Effector CD4-positive, alpha-beta T cell (primary cell): ENCODE results near the gene MS4A2.
"Not testable (repeated sequence)": the region's sequence is repeated elsewhere in the genome, so short reads cannot be mapped to it uniquely, and the experiment has no call there.

Experiments used
- DNase-seq: peaks from one replicate; pipeline ENCODE4 v3.0.0-alpha.2; 2020

MS4A2 gene

GRCh38 chr11:60104471-60105115 lies 16.1 kb downstream of the MS4A2 start:
- DNase-seq = not testable (repeated sequence)

DNA sequence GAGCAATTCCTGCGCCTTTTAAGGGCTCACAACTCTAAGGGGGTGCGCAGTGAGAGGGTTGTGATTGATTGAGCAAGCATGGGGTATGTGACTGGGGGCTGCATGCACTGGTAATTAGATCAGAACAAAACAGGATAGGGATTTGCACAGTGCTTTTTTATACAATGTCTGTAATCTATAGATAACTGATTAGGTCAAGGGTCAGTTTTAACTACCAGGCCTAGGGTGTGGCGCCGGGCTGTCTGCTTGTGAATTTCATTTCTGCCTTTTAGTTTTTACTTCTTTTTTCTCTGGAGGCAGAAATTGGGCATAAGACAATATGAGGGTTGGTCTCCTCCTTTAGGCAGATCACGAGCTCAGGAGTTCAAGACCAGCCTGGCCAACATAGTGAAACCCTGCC lies 20.2 kb downstream of the MS4A2 start:
- not testable (repeated sequence) for DNase-seq

GRCh38 chr11:60111793-60112192 lies 23.3 kb downstream of the MS4A2 start:
- no peak for DNase-seq

DNA sequence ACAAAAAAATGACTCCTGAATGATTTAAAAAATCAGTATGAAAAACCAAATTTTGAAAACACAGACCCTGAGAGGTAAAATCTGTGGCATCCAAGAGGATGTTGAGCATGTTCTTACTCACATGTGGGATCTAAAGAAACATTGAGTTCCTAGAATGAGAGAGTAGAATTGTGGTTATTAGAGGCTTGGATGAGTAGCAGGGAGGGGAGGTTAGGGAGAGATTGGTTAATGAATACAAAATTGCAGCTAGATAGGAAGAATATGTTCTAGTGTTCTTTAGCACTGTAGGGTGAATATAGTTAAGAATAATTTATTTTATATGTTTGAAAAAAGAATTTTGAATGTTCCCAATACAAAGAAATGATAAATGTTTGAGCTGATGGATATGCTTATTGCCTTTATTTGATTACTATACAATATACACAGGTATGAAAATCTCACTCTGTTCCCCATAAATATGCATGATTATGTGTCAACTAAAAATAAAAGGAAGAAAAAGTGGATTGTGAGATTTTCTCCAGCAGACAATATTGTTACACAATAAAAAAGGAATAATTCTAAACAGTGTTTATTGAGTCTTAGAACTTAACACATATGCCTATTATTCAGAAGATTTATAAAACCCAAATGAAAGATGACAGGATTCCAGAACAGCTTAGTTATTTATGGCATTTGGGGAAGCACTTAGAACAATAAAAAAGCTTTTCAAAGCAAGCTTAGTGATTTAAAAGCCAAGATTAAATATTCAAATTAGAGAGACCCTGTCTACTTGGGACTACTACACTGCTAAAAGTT lies 28.7 kb downstream of the MS4A2 start:
- no peak for DNase-seq

- no peak for DNase-seq
Measured at GRCh38 chr11:60118338-60118737, 29.9 kb downstream of the MS4A2 start.

- no peak for DNase-seq
Measured at GRCh38 chr11:60119710-60120109, 31.2 kb downstream of the MS4A2 start.

GRCh38 chr11:60121264-60121663 lies 32.8 kb downstream of the MS4A2 start:
- DNase-seq = no peak

DNA sequence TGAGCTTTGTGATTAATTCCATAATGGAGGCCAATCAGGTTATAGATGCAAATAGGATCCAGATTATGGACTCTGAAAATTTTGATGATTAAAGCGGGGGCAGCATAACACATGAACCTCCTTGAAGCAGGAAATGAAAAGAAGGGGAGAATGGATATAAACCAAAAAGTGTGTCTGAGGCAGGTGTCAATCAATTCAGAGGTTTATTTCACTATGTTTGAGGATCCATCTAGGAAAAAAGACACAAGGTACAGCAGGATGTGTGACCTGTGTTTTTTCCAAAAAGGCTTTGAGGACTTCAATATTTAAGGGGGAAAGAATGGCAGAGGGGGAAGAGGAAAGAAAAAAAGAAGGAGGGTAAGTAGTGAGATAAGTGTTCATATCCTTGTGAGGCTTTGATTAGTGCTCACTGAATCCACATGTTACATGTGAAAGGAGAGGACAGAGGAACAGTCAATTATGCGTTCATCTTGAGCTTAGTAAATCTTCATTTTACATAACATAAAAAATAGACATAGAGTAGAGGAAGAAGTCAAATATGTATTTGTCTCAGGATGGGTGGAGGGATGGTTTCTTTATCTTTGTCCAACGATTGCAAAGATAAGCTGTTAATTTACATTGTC lies 34.1 kb downstream of the MS4A2 start:
- no peak for DNase-seq

- DNase-seq = no peak
Measured at GRCh38 chr11:60124802-60125432, 36.5 kb downstream of the MS4A2 start.

DNA sequence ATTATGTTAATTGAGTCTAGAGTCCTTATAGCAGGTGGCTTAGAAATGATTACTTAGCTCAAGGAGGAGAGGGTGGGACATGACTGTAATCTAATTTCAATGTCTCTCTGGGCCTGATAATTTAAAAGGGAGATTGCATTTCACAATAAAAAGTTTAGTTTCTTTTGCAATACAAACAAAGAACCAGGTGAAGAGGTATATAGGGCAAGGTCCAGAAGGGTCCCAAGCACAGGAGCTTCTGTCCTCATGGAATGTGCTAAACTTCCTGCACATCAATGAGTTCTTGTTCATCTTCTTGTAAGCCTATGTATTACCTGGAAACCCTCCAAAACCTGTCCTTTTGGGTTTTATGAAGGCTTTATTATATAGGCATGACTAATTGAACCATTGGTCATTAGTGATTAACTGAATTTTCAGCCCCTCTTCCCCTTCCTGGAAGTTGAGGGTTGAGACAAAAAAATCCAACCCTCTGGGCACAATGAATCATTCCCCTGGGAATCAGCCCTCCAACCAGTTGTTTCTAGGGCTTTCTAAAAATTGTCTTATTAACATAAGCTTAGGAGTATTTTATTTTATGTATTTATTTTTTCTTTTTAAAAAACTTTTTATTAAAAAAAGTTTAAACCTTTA lies 37.6 kb downstream of the MS4A2 start:
- DNase-seq = no peak

DNA sequence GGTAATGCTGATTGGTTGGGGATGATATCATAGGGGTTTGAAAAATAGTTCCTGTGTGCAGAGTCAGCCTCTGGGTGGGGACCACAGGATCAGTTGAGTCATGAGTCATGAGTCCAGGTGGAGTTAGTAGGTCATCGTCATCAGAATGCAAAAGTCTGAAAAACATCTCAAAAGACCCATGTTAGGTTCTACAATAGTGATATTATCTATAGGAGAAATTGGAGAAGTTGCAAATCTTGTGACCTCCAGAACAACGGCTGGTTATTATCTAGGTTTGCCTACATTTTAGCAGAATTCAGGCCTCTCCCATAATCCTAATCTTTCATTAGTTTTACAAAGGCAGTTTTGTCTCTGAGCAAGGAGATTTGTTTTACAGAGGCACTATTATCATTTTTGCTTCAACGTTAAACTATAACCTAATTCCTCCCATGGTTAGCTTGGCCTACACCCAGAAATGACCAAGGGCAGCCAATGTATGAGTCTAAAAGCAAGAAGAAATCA lies 38.9 kb downstream of the MS4A2 start:
- DNase-seq = no peak

- no peak for DNase-seq
Measured at GRCh38 chr11:60128376-60128775, 39.9 kb downstream of the MS4A2 start.

DNA sequence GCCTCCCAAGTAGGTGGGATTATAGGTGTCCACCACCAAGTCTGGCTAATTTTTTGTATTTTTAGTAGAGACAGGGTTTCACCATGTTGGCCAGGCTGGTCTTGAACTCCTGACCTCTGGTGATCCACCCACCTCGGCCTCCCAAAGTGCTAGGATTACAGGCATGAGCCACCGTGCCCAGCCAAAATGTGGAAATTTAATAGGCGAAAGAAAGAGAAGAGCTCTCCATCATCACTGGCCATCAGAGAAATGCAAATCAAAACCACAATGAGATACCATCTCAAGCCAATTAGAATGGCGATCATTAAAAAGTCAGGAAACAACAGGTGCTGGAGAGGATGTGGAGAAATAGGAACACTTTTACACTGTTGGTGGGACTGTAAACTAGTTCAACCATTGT lies 40.4 kb downstream of the MS4A2 start:
- DNase-seq = not testable (repeated sequence)

- no peak for DNase-seq
Measured at GRCh38 chr11:60129853-60130252, 41.4 kb downstream of the MS4A2 start.

DNA sequence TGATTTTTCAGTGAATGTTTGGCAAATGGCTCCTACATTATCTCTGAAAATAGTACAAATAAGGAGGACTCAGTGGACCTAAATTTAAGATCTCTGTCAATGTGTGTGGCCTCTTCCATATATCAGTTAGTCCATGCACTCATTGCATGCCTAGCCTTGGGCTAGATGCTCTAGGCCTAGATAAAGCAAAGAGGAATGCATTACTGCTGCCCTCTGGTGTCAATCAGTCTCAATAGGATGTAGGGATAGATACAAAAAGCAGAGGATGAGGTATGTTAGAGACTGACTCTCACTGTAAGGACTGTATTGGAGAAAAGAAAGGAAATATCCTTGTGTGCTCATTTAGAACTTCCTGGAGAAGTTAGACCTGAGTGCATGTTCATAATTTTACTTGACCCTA lies 42.0 kb downstream of the MS4A2 start:
- no peak for DNase-seq

DNA sequence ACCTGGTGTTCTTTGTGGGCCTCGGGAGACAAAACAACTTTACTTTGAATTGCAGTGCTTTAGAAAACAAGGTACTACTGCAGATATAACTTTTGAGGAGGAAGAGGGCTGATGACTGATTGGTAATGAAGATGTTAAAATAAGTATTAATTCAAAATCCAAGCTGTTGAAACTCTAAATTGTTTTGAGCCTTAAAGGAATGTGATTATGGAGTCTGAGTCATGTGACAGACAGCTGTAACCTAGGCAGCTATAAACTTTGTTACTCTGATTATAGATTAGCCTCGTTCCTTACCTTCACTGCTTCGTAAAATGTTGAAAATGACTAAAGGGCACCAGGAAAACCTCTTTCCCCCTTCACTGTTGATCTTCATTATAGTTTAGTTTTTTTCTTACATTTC lies 43.4 kb downstream of the MS4A2 start:
- no peak for DNase-seq

DNA sequence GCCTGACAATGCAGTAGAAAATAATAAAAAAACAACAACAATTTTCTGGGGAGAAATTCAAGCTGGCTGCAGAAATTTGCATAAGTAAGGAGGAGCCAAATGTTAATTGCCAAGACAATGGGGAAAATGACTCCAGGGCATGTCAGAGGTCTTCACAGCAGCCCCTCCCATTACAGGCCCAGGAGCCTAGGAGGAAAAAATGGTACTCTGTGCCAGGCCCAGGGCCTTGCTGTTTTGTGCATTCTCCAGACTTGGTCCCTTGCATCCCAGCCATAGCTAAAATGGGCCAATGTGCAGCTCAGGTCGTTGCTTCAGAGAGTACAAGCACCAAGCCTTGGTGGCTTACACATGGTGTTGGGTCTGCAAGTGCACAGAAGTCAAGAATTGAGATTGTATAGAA lies 45.5 kb downstream of the MS4A2 start:
- DNase-seq = no peak

GRCh38 chr11:60143768-60144167 lies 55.3 kb downstream of the MS4A2 start:
- no peak for DNase-seq

DNA sequence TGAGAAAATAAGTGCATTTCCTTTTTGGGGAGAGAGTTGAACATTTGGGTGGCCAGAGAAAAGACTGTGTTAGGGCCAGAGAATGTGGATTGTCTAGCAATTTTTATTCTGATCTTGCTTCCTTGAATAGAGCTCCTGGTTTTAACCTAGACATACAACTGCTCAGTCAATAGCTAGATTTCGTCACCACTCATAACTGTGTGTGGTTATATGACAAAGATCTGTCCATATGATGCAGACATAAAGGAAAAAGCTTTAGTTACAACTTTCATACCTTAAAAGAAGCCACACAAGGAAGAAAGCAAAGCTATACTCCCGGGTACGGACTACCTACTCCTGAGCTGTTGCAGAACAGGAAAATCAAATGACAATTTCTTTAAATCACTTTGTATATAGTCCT lies 57.2 kb downstream of the MS4A2 start:
- DNase-seq = no peak
